Ovary (tissue), 9 donors: Measurements from ENCODE around the gene BTC. TPM values are rescaled to one million over a fixed set of nuclear protein-coding genes. Genes with fewer than 3 reads are reported as not detected.

ENCODE experiments used
- DNase-seq, 5 donors: peaks; one replicate each; pipeline ENCODE4 v3.0.0-alpha.2; 2019 to 2020
- H3K27ac ChIP-seq, 2 donors: fragments of 200-600 bp; one replicate each; pipeline versions ENCODE4 v1.5.1 to v1.8.0; 2019 to 2022
- H3K27me3 ChIP-seq: fragments of 200-600 bp; one replicate; pipeline ENCODE4 v1.8.0; 2022
- H3K36me3 ChIP-seq: fragments of 200-600 bp; sonication (generic); one replicate; pipeline ENCODE4 v1.5.1; 2019
- H3K4me1 ChIP-seq: one replicate; pipeline ENCODE4 v1.8.1; 2013; ENCODE audit warnings: mild to moderate bottlenecking, moderate library complexity; ENCODE audit not compliant: insufficient read depth
- H3K4me3 ChIP-seq: fragments of 200-600 bp; sonication (generic); one replicate; pipeline ENCODE4 v1.5.1; 2017
- H3K9me3 ChIP-seq, 2 donors: fragments of 200-600 bp in 1 of 2; sonication (generic) in 1 of 2; one replicate each; pipeline versions ENCODE4 v1.5.1 to v1.8.1; 2013 to 2019; ENCODE audit warnings: mild to moderate bottlenecking in 1 of 2, moderate library complexity in 1 of 2
- EP300 ChIP-seq: sonication (generic); formaldehyde crosslinking; IDR thresholded peaks from one replicate; pipeline ENCODE4 v1.6.1; 2017; ENCODE audit warnings: antibody characterized with exemption
- POLR2A ChIP-seq: fragments of 450-650 bp; IDR thresholded peaks from one replicate; pipeline ENCODE4 v1.6.1; 2017; ENCODE audit warnings: antibody characterized with exemption, mild to moderate bottlenecking, moderate library complexity
- WGBS, 3 donors: extraction: QIAGEN DNeasy Blood & Tissue Kit in 1 of 3; methylation state at CpG; one replicate each; pipeline versions ENCODE4 v1.1.5 to v1.1.7; 2013 to 2017; 5-methylcytosine and 5-hydroxymethylcytosine counted together
- intact Hi-C, 4 donors: fragments of 100-400 bp; cut with DNase I; formaldehyde crosslinking; loops; one replicate each; pipeline versions ENCODE4 v1.11.0 to v1.15.1; 2022 to 2023
- polyA plus RNA-seq, 2 donors: library from polyadenylated mRNA; stranded (reverse); fragments of 200-250 nt in 1 of 2; fragments of 350-450 nt in 1 of 2; fragmentation: Illumina TruSeq in 1 of 2; extraction: RNeasy Lipid Tissue Mini Kit (QIAGEN cat#74804) in 1 of 2; gene quantifications; one replicate each; pipeline ENCODE4 v1.2.3, GENCODE V29; 2013 to 2014
- total RNA-seq, 7 donors: library from RNA; depleted of rRNA in 2 of 7; stranded (reverse); fragments of >200 nt in 2 of 7; fragmentation: NEBNext Ultra II Directional in 3 of 7; extraction: Animal tissue kit (Norgen Biotek cat#: 25700) in 3 of 7; gene quantifications; one replicate each; pipeline versions ENCODE4 v1.1.0 to v1.2.4, GENCODE V29; 2016 to 2023
- TF ChIP-seq, protein P1 (sequence below), 3 donors: fragments of 450-650 bp in 2 of 3; fragments of 200-600 bp in 1 of 3; IDR thresholded peaks; one replicate each; pipeline versions ENCODE4 v1.5.1 to v1.8.0; 2016 to 2022; ENCODE audit warnings: antibody characterized with exemption in 3 of 3, mild to moderate bottlenecking in 1 of 3
- donor health status: DM: no; HTN: no; CAD: no; lungs with moderate emphysema.
- donor health status: DM: no; HTN: no; CAD: no.
- donor health status: Bipolar disorder and iron deficiency.
- donor health status: DM: yes; HTN: yes; CAD: no.
- donor health status: DM: no; HTN: no; CAD: no.
- donor health status: DM: yes; HTN: yes; CAD: no.

BTC gene
- total and polyA plus RNA-seq, 9 donors: 0.24 to 30.0 (median 0.97) TPM

DNA sequence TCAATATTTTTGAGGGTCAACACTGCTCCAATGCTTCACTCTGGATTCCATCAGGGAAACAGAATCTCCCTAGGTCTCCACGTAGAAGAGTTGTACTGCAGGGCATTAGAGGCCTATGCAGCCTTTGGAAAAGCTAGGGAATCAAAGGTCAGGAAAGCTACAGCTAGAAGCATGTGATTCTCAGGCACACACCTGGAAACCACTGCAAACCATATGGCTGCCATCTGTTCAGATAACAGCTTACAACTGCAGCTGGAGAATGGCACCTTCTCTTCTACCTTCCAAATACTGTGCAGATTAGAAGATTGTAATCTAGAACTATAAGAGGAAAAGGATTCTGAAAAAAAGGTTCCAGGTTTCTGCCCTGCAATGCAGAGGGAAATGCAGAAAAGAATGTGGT lies 60.6 kb downstream of the BTC start:
- no peak for DNase-seq
- 74 to 94% (median 91%) methylated on average over 1 of the region's 1 CpG for WGBS, 3 donors
- TF ChIP-seq EP300 (no peak), POLR2A (no peak)
- TF ChIP-seq, protein P1, sequence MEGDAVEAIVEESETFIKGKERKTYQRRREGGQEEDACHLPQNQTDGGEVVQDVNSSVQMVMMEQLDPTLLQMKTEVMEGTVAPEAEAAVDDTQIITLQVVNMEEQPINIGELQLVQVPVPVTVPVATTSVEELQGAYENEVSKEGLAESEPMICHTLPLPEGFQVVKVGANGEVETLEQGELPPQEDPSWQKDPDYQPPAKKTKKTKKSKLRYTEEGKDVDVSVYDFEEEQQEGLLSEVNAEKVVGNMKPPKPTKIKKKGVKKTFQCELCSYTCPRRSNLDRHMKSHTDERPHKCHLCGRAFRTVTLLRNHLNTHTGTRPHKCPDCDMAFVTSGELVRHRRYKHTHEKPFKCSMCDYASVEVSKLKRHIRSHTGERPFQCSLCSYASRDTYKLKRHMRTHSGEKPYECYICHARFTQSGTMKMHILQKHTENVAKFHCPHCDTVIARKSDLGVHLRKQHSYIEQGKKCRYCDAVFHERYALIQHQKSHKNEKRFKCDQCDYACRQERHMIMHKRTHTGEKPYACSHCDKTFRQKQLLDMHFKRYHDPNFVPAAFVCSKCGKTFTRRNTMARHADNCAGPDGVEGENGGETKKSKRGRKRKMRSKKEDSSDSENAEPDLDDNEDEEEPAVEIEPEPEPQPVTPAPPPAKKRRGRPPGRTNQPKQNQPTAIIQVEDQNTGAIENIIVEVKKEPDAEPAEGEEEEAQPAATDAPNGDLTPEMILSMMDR (IDR thresholded peaks at IDR 0.05): no peak
- intact Hi-C loops: no loop called here
- no peak overlapping the region for H3K27ac ChIP-seq
- H3K36me3 ChIP-seq: no peaks in the 10 kb centered on the region
- H3K27me3 ChIP-seq: no peaks in the 10 kb centered on the region
- no peaks in the 10 kb centered on the region for H3K4me1 ChIP-seq
- no peaks in the 10 kb centered on the region for H3K9me3 ChIP-seq
- H3K4me3 ChIP-seq: no peak overlapping the region

DNA sequence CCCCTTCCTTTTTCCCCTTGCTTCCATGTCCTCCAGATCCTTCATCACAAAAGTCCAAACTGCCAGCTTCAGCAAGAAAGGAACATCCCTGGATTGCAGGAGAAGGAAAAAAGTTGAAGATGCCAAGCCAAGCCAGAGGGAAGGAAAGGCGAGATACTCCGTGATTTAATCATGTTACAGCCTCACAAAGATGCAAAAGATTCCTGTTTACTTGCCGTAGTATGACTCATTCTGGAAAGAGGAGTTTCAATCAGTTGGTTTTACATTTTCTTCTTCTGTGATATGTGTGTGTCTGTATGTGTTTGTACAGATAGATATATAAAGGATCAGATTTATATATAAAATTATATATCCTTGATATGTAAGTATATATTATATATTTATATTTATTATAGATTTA lies 69.3 kb downstream of the BTC start:
- intact Hi-C loops: no loop called here
- TF ChIP-seq POLR2A: no peak
- TF ChIP-seq, protein P1 (IDR thresholded peaks at IDR 0.05): no peak
- no peak for TF ChIP-seq EP300
- WGBS, 3 donors: 78 to 85% (median 80%) methylated on average over 3 of the region's 3 CpGs

DNA sequence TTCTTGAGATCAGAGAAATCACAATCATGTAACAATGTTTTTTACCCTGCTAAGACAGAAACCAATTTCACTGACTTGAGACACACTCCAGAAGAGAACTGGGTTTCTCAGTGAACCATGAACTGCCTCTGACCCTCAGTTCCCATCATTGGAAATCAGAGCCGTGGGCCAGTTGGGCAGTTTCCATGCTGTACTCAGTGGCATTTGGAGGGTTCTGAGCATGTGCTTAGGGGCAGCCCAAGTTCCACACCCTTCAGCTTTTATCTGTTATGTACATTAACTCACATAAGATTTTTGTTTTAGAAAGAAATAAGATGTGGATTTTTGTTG lies 77.9 kb downstream of the BTC start:
- H3K27ac ChIP-seq: no peak overlapping the region

More for the DNA sequence above, 69.3 kb downstream of the BTC start:
- Histone ChIP-seq H3K4me1 (no peaks in the 10 kb centered on the region), H3K27ac (no peak overlapping the region), H3K36me3 (no peaks in the 10 kb centered on the region), H3K27me3 (no peaks in the 10 kb centered on the region), H3K4me3 (no peak overlapping the region), H3K9me3 (no peaks in the 10 kb centered on the region)
- DNase-seq: no peak

DNA sequence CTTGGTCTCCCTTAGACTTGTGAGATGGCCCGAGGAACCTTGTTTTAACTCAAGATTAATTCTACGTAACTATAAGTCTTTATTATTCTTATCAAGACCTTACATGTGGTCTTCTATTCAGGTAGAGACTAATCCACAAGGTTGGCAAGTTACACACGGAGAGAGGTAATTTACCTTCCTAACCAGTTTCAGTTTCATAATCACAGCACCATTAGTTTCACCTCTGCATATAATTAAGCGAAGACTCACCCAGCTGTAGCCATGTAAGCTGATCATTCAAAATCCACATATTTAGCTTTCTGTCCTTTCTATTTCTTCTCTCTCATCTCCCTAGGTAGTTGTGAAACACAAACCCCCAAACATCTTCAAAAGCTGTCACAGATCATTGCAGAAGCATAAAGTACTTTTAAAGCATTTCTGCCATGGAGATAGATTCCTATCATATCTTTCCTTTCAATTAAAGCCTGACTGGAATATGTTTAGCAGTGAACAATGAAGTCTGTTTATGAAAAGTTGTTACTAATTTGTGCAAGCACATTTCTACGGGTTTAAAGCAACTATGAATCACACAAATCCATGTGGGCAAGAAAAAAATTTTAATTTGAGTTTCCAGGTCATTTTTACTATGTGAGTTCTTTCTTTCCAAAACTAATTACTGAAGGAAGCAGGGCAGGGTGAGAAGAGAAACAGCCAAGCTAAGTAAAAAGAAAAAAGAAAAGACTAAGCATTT lies 78.5 kb downstream of the BTC start:
- no peak for DNase-seq
- Histone ChIP-seq H3K4me1 (no peaks in the 10 kb centered on the region), H3K9me3 (no peaks in the 10 kb centered on the region), H3K27ac (no peak overlapping the region), H3K27me3 (no peaks in the 10 kb centered on the region), H3K36me3 (no peaks in the 10 kb centered on the region), H3K4me3 (no peak overlapping the region)
- TF ChIP-seq POLR2A: no peak
- no peak for TF ChIP-seq EP300
- TF ChIP-seq, protein P1 (IDR thresholded peaks at IDR 0.05): no peak
- WGBS, 3 donors: 50 to 73% (median 68%) methylated on average over 5 of the region's 5 CpGs
- intact Hi-C loops: no loop called here

More for the DNA sequence above, 77.9 kb downstream of the BTC start:
- Histone ChIP-seq H3K4me1 (no peaks in the 10 kb centered on the region), H3K27me3 (no peaks in the 10 kb centered on the region), H3K36me3 (no peaks in the 10 kb centered on the region), H3K9me3 (no peaks in the 10 kb centered on the region), H3K4me3 (no peak overlapping the region)
- TF ChIP-seq EP300 (no peak), POLR2A (no peak)
- TF ChIP-seq, protein P1 (IDR thresholded peaks at IDR 0.05): no peak
- 12 to 49% (median 40%) methylated on average over 1 of the region's 1 CpG for WGBS, 3 donors
- intact Hi-C loops: no loop called here
- DNase-seq: no peak
